MM.1S (cell line): Measurements from ENCODE around the gene DCDC2C.

ENCODE experiments used
- DNase-seq: peaks from one replicate; pipeline ENCODE4 v3.0.0-alpha.2; 2015
- H2AFZ ChIP-seq: fragments of 300-600 bp; sonication (generic); 2 replicates; pipeline ENCODE4 v1.6.0; 2016; ENCODE audit warnings: antibody characterized with exemption, low read length
- H3F3A ChIP-seq: fragments of 300-600 bp; sonication (generic); 2 replicates; pipeline ENCODE4 v1.6.1; 2016; ENCODE audit warnings: mild to moderate bottlenecking, antibody characterized with exemption, low read length, moderate library complexity, mixed read lengths; ENCODE audit not compliant: insufficient read depth
- H3K27ac ChIP-seq: fragments of 300-600 bp; sonication (generic); 2 replicates; pipeline ENCODE4 v1.5.1; 2016; ENCODE audit warnings: mild to moderate bottlenecking, low read length
- H3K27me3 ChIP-seq: fragments of 300-600 bp; sonication (generic); replicated peaks from 2 replicates; pipeline ENCODE4 v1.6.0; 2016; ENCODE audit warnings: low read length; ENCODE audit not compliant: insufficient read depth
- H3K36me3 ChIP-seq: fragments of 300-600 bp; sonication (generic); replicated peaks from 2 replicates; pipeline ENCODE4 v1.6.1; 2016; ENCODE audit warnings: mild to moderate bottlenecking, low read length, mixed read lengths; ENCODE audit not compliant: insufficient read depth
- H3K4me1 ChIP-seq: fragments of 300-600 bp; sonication (generic); 2 replicates; pipeline ENCODE4 v1.6.1; 2016; ENCODE audit warnings: low read length, mixed read lengths
- H3K4me2 ChIP-seq: fragments of 300-600 bp; sonication (generic); 2 replicates; pipeline ENCODE4 v1.6.0; 2016; ENCODE audit warnings: low read depth, low read length
- H3K4me3 ChIP-seq: fragments of 300-600 bp; sonication (generic); 2 replicates; pipeline ENCODE4 v1.5.1; 2016; ENCODE audit warnings: low read length, mixed read lengths
- H3K79me2 ChIP-seq: fragments of 300-600 bp; sonication (generic); 2 replicates; pipeline ENCODE4 v1.6.1; 2016; ENCODE audit warnings: mixed run types, low read length, mixed read lengths
- H3K9ac ChIP-seq: fragments of 300-600 bp; sonication (generic); 2 replicates; pipeline ENCODE4 v1.6.1; 2016; ENCODE audit warnings: low read length, mixed read lengths
- H3K9me2 ChIP-seq: fragments of 300-600 bp; sonication (generic); replicated peaks from 2 replicates; pipeline ENCODE4 v1.6.1; 2016; ENCODE audit warnings: mild to moderate bottlenecking, low read length, mixed read lengths; ENCODE audit not compliant: insufficient read depth
- H3K9me3 ChIP-seq: fragments of 300-600 bp; sonication (generic); replicated peaks from 2 replicates; pipeline ENCODE4 v1.6.1; 2016; ENCODE audit warnings: mild to moderate bottlenecking, low read length, mixed read lengths; ENCODE audit not compliant: insufficient read depth
- H4K20me1 ChIP-seq: fragments of 300-600 bp; sonication (generic); 2 replicates; pipeline ENCODE4 v1.6.1; 2016; ENCODE audit warnings: mild to moderate bottlenecking, low read length, moderate library complexity, mixed read lengths; ENCODE audit not compliant: insufficient read depth
- EZH2 ChIP-seq: fragments of 300-600 bp; sonication (generic); optimal IDR thresholded peaks from 2 replicates; pipeline ENCODE3; 2017; ENCODE audit warnings: low read depth, mild to moderate bottlenecking, antibody characterized with exemption, low read length, mixed read lengths
- EZH2phosphoT487 ChIP-seq: fragments of 300-600 bp; sonication (generic); IDR thresholded peaks from 2 replicates; pipeline ENCODE4 v1.6.1; 2018; ENCODE audit warnings: antibody characterized with exemption, low read length
- TF ChIP-seq, protein P1 (sequence below): fragments of 300-600 bp; sonication (generic); IDR thresholded peaks from 2 replicates; pipeline ENCODE4 v1.5.1; 2016; ENCODE audit warnings: antibody characterized with exemption, low read length, mixed read lengths

DCDC2C gene

DNA sequence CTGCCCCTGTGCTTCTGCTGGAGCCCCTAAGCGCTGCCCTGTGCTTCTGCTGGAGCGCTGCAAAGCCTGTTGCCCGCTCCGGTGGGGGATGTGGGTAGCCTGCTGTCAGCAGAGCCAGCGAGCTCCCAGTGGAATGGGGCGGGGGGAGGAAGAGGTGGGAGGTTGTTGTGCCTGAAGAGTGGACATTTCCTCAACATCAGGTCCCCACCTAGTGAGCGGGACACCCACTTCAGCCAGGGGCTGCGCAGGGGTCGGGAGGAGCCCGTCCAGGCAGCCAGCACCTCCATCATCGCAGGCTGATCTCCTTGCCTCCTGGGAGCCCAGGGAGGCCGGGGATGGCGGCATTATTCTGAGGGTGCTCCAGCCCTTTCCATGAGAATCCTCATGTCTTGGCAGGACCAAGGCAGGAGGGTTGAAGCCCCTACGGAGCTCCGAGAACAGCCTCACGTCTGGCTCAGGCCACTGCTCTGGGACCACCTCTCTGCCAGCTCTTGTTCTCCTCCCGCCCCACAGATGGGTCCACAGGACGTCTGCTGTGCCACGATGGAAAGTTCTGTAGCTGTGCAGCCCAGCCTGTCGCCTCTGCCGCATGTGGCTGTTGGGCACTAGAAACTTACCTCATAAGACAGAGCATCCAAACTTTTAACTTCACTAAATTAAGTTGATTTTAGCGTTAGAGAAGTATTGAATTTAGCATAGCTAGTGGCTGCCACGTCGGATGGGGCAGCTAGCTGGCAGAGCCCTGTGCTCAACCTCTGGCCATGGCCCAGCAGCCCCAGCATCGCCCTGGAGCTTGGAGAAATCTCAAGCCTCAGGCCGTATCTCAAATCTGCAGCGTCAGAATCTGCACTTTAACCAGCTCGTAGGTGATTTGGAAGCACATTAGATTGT lies 47.3 kb upstream of the DCDC2C start:
- Histone ChIP-seq H3K4me1 (no peaks in the 10 kb centered on the region), H3K36me3 (no peaks in the 10 kb centered on the region), H2AFZ (no peak overlapping the region), H4K20me1 (no peaks in the 10 kb centered on the region), H3K27ac (no peak overlapping the region), H3K27me3 (no peaks in the 10 kb centered on the region), H3K79me2 (no peaks in the 10 kb centered on the region), H3K4me2 (no peak overlapping the region), H3K9me3 (no peaks in the 10 kb centered on the region), H3K9ac (no peak overlapping the region), H3K9me2 (no peaks in the 10 kb centered on the region), H3K4me3 (no peak overlapping the region), H3F3A (no peaks in the 10 kb centered on the region)
- DNase-seq, result no peak
- TF ChIP-seq EZH2phosphoT487 (no peak), EZH2 (no peak)
- TF ChIP-seq, protein P1, sequence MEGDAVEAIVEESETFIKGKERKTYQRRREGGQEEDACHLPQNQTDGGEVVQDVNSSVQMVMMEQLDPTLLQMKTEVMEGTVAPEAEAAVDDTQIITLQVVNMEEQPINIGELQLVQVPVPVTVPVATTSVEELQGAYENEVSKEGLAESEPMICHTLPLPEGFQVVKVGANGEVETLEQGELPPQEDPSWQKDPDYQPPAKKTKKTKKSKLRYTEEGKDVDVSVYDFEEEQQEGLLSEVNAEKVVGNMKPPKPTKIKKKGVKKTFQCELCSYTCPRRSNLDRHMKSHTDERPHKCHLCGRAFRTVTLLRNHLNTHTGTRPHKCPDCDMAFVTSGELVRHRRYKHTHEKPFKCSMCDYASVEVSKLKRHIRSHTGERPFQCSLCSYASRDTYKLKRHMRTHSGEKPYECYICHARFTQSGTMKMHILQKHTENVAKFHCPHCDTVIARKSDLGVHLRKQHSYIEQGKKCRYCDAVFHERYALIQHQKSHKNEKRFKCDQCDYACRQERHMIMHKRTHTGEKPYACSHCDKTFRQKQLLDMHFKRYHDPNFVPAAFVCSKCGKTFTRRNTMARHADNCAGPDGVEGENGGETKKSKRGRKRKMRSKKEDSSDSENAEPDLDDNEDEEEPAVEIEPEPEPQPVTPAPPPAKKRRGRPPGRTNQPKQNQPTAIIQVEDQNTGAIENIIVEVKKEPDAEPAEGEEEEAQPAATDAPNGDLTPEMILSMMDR, result no peak

DNA sequence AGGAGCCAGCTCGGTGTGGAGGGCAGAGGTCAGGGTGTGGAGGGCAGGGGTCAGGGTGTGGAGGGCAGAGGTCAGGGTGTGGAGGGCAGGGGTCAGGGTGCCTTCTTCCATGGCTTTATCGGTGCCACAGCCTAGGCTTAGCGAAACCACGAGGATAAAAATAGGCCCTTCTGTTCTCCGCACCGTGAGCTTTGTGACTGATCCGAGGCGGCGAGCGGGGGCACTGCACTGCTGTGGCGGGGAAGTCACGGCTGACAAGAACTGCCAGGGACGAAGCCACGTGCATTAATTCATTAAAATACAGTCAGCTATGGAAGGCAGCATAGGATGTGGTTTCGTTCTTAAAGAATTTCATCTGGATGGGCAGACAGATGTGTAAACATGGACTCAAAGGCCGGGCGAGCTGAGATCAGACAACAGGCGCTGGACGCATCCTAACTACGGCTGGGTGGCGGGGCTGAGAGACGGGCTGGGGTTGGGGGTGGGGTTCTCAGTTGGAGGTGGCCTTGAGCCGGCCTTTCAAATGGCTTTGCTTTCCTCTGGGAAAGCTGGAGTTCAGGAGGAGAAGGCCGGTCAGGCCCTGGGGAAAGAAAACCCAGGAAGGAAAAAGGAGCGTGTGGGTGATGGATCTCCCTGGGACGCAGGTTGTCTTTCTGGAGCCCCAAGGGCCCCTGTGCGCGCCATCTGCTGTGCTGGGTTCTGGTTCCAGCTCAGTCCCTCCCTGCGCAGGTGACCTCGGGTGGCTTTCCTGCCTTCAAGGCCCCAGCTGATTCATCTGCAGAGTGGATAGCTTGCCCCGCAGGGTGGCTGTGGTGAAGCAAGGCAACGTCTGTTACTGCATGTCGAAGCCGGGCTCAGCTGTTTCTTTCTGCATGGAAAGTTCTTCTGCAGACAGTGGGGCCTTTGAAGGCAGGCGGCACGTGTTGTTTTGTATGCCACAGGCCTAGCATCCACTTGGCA lies 46.3 kb upstream of the DCDC2C start:
- no peaks in the 10 kb centered on the region for H3K4me1 ChIP-seq
- no peak for DNase-seq
- H3K4me3 ChIP-seq, result no peak overlapping the region
- no peaks in the 10 kb centered on the region for H3F3A ChIP-seq
- no peak overlapping the region for H3K27ac ChIP-seq
- H2AFZ ChIP-seq, result no peak overlapping the region
- no peaks in the 10 kb centered on the region for H3K27me3 ChIP-seq
- no peak overlapping the region for H3K4me2 ChIP-seq
- no peaks in the 10 kb centered on the region for H3K9me2 ChIP-seq
- TF ChIP-seq EZH2phosphoT487, result no peak
- TF ChIP-seq EZH2, result no peak
- TF ChIP-seq, protein P1, result no peak
- no peaks in the 10 kb centered on the region for H3K36me3 ChIP-seq
- no peak overlapping the region for H3K9ac ChIP-seq
- no peaks in the 10 kb centered on the region for H3K79me2 ChIP-seq
- no peaks in the 10 kb centered on the region for H4K20me1 ChIP-seq
- H3K9me3 ChIP-seq, result no peaks in the 10 kb centered on the region

- no peaks in the 10 kb centered on the region for H4K20me1 ChIP-seq
- no peaks in the 10 kb centered on the region for H3K27me3 ChIP-seq
- DNase-seq, result no peak
- no peaks in the 10 kb centered on the region for H3K79me2 ChIP-seq
- H2AFZ ChIP-seq, result no peak within 1 kb of the TSS
- H3K36me3 ChIP-seq, result no peaks in the 10 kb centered on the region
- H3F3A ChIP-seq, result no peaks in the 10 kb centered on the region
- TF ChIP-seq EZH2, result no peak
- TF ChIP-seq, protein P1, result no peak
- TF ChIP-seq EZH2phosphoT487, result no peak
- H3K9ac ChIP-seq, result no peak within 1 kb of the TSS
- H3K27ac ChIP-seq, result no peak within 1 kb of the TSS
- no peak within 1 kb of the TSS for H3K4me3 ChIP-seq
- H3K9me3 ChIP-seq, result no peaks in the 10 kb centered on the region
- H3K9me2 ChIP-seq, result no peaks in the 10 kb centered on the region
- no peak within 1 kb of the TSS for H3K4me2 ChIP-seq
- H3K4me1 ChIP-seq, result no peaks in the 10 kb centered on the region
These were observed 45.5 kb upstream of the DCDC2C start, which contains the start of gene ALLC for GRCh38 chr2:3657881-3658280. TSS of gene ALLC (plus strand) at chr2:3658200. CDS start at chr2:3671158, 12,958 bp downstream.
